Measurements from ENCODE around the gene CETP.

The CETP gene

GRCh38 chr16:56935201-56935600 is 26.5 kb upstream of the CETP start:
- DNase-seq = no peak

GRCh38 chr16:56936491-56936890 is 25.3 kb upstream of the CETP start:
- no peak for DNase-seq

- DNase-seq = no peak
Measured at GRCh38 chr16:56936950-56937349, 24.8 kb upstream of the CETP start.

DNA sequence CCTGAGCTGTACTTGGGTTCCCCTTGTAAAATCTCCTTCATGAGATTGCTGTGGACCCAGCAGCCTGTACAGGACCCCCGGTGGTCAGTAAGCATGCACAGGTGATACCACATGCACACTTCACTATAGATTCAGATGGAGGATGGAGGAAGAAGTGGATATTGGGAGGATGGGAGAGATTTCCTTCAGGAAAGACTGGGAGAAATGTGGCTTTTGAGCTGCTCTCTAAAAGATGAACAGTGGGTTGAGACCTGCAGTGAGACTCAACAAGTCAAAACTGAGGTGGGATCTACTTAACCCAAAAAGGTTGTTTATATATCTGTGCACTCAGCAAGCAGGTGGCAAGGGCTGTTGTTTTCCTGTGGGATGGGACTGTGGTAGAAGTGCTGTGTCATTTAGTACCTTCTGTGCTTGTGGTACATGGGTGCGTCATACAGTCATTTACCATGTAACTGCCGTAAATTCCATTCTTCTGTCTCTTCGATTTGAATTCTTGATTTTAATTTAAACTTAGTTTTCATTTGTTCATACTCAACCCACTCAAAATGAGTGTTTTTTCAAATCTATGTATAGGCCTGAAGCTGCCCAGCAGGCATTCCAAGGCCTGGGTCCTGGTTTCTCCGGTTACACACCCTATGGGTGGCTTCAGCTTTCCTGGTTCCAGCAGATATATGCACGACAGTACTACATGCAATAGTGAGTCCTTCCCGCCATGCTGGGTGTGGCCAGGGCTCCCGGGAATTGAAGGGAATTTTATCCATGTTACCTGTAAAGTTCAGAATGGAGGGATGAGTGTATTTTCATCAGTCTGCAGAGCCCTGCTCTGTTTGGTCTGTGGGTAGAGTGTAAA is 22.9 kb upstream of the CETP start:
- no peak for DNase-seq

GRCh38 chr16:56939801-56940200 is 21.9 kb upstream of the CETP start:
- no peak for DNase-seq

- DNase-seq = no peak
Measured at GRCh38 chr16:56941092-56941491, 20.7 kb upstream of the CETP start.

GRCh38 chr16:56941856-56942331 is 19.9 kb upstream of the CETP start:
- no peak for DNase-seq

DNA sequence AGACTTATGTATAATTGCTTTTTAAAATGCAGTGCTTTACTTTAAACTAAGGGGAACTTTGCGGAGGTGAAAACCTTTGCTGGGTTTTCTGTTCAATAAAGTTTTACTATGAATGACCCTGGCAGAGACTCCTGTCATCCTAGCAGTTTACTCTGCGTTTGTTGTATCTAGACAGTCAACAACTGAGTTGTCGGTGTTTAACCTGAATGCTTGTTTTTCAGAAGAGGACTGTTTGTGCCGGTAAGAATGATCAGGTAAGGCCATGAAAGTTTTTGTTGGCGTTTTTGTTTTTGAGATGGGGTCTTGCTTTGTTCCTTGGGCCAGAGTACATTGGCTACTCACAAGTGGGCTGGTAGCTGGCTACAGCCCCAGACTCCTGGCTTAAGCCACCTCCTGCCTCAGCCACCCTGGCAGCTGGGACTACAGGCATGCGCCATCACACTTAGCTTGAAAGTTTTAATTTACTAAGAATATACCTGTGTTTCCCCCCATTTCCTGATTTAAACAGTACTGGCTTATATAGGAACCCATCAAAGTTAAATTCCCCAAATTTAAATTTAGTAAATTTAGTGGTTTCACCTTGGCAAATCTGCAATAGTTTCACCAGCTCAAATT is 17.9 kb upstream of the CETP start:
- no peak for DNase-seq

GRCh38 chr16:56944954-56945839 is 16.6 kb upstream of the CETP start:
- DNase-seq = no peak

DNA sequence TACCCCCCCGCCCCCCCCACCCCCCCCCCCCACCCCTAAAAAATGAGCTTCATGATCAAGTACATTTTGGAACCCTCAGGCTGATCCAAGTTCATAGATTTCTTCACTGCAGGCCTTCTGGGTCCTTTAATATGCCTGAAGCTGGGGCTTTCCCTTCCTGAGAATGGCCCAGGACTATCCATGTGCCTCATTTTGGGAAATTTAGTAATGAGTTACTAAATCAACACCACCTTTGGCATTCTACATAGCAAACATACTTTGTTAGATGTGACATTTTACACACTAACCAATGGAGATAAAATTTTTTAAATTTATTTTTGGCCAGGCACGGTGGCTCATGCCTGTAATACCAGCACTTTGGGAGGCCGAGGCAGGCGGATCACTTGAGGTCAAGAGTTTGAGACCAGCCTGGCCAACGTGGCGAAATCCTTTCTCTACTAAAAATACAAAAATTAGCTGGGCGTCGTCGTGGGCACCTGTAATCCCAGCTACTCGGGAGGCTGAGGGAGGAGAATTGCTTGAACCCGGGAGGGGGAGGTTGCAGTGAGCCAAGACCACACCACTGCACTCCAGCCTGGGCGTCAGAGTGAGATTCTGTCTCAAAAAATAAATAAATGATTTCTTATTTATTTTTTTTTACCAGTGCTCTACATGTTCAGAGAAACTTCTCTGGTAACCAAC is 15.8 kb upstream of the CETP start:
- DNase-seq = no peak

DNA sequence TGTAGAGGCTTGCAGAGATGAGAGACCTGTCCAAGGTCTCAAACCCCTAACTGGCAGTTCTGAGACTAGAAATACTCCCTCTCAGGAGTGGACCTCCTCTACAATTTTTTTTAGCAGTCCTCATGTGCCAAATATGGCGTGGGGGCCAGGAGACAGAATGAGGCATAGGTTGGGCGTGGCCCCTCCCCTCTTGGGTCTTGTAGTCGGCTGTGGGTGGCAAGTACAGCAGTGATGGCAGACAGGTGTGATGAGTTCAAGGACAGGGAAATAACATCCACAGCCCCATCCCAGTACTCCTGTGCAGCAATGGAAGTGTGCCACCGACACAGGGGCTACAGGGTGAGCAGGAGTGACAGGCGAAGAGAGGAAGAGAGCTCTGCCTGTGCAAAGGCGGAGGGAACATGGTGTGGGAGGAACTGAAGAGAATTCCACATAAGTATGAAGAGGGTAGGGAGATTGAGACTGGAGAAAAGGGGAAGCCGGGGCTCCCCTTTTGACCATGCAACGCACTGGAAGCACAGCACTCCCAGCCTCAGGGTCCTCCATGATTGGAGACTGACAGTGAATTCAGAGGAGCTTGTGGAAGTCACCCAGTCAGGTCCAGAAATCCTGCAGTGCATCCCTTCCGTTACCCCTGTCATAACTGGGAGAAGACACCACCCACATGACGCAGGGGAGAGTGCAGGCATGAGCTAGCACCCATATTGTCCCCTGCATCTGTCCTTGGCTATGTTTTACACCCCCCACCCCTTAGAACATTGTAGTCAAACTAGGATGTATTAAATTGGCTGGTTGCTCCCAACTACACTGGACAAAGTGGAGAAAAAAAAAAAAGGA is 14.8 kb upstream of the CETP start:
- DNase-seq = no peak

DNA sequence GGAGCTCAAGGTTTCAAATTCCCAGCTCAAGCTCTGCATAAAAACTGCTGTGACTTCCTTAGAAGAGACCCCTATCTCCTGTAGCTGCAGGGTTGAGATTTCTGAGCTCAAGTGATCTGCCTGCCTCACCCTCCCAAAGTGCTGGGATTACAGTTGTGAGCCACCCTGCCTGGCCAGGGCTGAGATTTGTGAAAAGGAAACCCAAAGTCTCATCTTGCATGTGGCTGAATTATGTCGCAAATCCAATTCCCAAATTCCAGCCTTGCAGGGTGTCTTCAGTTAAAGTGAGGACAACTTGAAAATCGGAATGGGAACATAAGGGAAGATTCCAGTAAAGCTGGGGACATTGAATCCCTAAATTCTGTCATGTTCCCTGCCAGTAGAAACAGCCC is 14.2 kb upstream of the CETP start:
- no peak for DNase-seq

DNA sequence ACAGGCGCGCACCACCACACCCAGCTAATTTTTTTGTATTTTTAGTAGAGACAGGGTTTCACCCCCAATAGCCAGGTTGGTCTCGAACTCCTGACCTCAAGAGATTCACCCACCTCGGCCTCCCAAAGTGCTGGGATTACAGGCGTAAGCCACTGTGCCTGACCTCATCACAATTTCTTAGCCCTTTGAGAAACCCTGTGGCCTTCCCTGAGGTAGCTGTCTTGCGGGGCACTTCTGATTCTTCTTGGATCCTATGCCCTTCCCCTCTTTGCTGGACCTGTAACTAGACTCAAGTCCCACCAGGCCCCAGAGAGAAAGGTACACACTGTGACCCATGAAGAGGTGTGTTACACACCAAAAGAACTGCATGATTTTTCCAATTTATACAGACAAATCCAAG is 13.5 kb upstream of the CETP start:
- no peak for DNase-seq

DNA sequence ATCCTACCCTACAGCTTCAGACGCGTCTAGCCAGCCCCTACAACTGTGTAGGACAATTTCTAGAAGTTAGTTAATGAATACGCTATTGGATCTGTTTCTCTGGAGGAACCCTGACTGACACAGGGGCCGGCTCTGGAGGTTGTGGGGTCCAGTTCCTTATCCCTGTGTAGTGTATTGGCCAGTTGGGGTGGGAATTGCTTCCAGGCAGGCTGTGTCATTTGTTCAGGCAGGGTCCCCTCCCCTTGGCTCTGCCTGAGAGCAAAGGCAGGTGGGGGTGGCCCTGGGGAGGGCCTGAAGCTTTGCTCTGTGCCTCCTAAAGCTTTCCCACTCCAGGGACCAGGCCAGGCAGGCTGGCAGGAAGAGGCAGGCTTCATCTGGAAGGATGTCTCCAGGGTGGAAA is 11.7 kb upstream of the CETP start:
- no peak for DNase-seq

DNA sequence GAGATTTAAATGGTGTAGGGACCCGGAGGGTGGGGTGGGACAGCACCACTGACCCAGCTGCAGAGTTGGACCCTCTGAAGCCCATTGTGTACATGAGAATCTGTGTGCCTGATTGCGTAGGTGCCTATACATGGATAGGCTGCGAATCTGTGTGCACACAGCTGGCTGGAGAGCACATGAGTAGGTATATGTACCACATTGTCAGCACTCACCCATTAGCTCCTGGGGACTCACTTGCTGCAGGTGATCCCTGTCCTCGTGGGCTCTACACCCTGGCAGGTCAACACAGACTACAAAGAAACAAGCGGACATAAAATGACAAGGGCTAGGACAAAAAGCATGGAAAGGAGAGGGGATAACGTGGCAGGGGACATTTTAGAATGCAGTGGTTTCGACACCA is 11.3 kb upstream of the CETP start:
- no peak for DNase-seq

DNA sequence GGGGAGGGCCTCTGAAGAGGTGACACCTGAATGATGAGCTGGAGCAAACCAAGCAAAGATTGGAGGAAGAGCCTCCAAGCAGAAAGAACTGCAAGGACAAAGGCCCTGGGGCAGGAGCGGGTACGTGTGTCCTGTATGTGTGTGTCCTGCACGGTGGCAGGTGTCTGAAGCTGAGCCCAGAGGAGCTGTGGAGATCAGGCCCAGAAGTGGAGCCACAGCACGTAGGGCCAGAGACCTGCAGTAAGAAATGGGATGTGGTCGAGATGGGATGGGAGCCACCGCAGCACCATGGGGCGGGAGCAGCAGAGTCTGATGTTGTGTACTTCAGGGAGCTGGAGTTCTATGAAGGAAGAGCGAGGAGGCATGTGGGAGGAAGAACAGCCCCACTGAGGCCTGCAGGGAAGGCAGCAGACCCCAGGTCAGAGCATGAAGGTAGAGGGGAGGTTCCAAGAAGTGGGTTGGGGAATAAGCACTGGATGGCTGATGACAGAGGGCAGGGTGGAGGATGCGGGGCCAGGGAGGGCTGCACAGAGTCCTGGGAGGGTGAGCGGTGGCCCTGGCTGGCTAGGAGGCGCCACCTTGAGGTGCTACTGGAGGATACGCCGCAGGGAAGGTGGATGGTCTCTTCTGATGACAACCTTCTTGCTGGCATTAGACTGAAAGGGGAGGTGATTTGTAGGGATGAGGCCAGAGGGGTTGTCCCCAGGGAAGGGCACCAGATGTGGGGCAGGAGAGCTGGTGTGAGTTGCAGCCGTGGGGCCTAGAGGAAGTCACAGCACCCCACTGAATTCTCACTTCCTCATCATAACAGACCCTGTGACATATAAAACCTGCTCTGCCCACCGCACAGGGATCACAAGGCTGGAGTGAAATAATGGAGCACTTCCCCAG is 10.6 kb upstream of the CETP start:
- DNase-seq = peak; percentile 32

DNA sequence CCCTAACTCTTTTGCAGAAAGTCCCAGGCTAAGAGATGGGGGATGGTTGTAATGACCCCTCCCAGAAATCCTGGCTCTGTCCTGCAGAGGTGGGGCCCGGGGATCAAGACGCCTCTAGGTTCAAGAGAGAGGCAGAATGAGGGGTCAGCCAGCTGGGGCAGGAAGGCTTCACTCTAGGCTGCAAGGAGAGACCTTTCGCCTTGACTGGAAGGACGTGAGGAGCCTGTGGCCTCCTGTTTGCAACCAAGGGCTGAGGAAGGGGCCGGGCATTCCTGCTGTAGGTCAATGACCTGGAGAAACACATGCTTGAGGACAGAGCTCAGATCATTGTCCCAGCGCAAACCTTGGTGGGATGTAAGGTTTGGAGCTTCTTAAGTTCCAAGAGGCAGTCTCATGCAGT is 8.7 kb upstream of the CETP start:
- DNase-seq = no peak

DNA sequence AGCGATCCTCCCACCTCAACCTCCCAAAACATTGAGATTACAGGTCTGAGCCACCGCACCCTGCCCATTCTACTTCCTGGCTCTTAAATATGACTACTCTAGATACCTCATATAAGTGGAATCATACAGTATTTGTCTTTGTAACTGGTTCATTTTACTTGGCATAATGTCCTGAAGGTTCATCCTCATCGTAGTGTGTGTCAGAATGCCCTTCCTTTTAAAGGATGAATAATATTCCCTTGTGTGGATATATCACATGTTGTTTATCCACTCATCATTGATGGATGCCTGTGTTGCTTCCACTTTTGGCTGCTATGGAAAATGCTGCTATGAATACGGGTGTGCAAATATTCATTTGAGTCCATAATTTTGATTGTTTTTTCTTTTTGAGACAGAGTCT is 5.7 kb upstream of the CETP start:
- DNase-seq = no peak

DNA sequence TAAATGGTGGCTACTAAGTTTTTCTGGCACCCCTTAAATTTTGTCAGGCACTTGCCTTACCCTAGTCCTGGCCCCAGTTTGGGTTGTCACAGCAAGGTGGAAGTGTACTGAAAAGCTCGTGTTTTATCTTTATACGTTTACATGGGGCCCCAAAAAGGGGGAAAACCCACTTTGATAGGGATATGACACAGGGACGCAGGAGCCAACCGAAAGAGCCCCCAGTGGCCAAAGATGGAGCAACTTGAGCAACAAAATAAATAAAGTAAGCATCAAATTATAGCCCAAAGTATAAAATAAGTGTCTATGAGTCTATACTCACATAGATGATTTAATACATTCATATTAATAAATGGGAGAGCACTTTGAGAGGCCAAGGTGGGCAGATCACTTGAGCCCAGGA is 5.0 kb upstream of the CETP start:
- no peak for DNase-seq

DNA sequence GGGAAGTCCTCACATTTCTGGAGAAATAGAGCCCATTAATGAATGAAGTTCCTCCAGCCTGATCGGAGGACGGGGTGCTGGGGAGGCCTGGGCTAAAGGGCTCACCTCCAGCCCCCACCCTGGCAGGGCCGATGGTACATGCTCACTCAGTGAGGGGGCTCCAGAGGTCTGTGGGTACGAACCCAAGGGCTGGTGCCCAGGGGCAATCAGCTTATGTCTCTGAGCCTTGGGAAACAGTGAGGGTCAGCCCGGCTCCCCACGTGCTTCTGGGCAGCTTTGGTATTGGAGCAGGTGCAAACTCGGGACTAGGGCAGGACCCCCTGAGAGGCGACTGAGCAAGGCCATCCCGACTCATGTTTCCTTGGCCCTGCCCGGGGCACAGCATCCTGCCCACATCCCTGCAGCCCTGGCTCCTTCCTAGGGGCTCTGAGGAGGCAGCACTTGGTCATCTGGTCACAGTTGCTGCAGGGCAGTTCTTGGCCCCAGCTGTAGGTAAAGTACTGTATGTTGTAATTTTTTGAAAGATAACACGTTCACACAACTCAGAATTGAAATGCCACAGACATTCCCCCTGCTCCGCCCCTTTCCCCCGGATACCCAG is 969 bp upstream of the CETP start:
- DNase-seq = no peak

DNA sequence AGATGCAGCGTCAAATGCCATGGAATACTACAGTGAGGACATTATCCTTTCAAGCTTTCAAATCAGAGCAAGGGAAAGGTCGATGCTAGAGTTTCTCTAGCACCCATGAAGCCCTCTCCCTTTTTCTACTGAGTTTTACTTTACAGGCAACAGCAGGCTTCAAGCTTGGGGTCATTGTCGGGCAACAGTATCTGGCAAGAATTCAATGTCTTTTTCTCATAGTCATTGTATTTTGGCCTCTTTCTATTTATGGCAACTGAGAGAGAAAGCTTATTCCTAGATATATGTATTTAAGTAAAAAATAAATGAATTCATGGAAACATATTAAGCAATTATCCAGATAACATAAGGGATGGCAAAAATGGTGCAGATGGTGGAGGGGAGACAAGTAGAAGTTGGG is 364 bp upstream of the CETP start:
- no peak for DNase-seq

All from hematopoietic multipotent progenitor cell treated with erythropoietin and hydrocortisone succinate and interleukin-3 and kit ligand, for 8 days (in vitro differentiated cells).